Erythroblast (primary cell): ENCODE results near the gene FOXN4.

Experiments
- GATA1 ChIP-seq: IDR thresholded peaks from 2 replicates; pipeline ENCODE4 v1.6.1; 2011; ENCODE audit warnings: low read depth, mild to moderate bottlenecking, control low read depth, low read length, moderate library complexity
- POLR2A ChIP-seq: IDR thresholded peaks from 2 replicates; pipeline ENCODE4 v1.6.1; 2011; ENCODE audit warnings: mild to moderate bottlenecking, low read length

DNA sequence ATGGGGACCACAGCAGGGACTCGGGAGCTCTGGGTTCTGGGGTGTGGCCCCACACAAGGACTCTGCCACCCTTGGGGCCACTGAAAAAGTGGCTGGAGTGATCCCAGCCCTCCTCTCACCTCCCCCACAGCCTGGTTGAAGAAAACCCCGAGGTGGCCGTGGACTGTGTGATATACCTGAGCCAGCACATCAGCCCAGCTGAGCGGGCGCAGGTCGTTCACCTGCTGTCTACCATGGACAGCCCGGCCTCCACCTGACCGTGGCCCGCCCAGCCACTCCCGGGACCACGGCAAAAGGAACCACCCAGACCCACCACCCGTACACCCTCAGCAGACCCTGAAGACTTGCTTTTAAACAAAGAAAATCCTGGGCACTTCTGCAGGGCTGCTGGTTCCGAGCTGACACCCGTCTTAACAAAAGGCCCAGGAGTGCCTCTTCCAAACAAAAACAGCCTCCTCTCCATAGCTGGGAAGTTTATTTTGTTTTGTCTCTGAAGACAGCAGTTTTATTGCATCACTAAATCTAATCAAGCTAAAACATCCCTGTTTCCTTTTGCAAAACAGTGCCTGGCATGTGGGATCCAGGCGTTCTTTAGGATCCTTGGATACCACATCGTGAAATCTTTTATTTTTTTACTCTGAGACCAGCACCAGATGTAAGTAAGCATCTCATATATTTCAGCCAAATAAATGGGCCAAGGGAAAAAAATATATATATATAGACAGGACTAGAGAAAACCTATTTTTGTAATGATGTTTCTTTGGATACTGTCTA, 42.8 kb downstream of the FOXN4 start:
- TF ChIP-seq POLR2A, result no peak
- no peak for TF ChIP-seq GATA1
